Subcutaneous adipose tissue (tissue), 4 donors: Measurements from ENCODE around the gene IFITM10. TPM values are rescaled to one million over a fixed set of nuclear protein-coding genes. Genes with fewer than 3 reads are reported as not detected.

Experiments used
- total RNA-seq, 4 donors: library from RNA; depleted of rRNA; stranded (reverse); fragments of >200 nt; gene quantifications; one replicate each; pipeline ENCODE4 v1.1.0, GENCODE V29; 2016
- TF ChIP-seq, protein P1 (sequence below): fragments of 450-650 bp; IDR thresholded peaks from one replicate; pipeline ENCODE4 v1.5.1; 2016; ENCODE audit warnings: low read depth, mild to moderate bottlenecking, control low read depth, antibody characterized with exemption, moderate library complexity

The IFITM10 gene
- total RNA-seq, 4 donors from 2014 or later = 1.1 to 2.4 (median 1.3) TPM; not detected in 1

DNA sequence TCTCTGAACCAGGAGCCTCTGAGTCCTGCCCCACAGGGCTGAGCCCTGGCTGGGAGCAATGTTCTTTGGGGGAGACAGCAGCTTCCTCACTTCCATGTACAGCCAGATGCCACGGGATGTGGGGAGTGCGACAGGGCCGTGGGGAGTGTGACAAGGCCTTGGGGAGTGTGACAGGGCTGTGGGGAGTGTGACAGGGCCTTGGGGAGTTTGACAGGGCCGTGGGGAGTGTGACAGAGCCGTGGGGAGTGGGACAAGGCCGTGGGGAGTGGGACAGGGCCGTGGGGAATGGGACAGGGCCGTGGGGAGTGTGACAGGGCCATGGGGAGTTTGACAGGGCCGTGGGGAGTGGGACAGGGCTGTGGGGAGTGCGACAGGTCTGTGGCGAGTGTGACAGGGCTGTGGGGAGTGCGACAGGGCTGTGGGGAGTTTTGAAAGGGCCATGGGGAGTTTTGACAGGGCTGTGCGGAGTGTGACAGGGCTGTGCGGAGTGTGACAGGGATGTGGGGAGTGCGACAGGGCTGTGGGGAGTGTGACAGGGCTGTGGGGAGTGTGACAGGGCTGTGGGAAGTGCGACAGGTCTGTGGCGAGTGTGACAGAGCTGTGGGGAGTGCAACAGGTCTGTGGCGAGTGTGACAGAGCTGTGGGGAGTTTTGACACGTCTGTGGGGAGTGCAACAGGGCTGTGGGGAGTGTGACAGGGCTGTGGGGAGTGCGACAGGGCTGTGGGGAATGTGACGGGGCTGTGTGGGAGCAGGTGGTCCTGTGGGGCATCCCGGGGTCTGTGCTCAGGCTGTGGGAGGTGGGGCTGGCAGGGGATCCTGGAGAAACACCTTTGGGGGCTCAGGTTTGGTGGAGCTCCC lies 60.0 kb downstream of the IFITM10 start:
- TF ChIP-seq, protein P1, sequence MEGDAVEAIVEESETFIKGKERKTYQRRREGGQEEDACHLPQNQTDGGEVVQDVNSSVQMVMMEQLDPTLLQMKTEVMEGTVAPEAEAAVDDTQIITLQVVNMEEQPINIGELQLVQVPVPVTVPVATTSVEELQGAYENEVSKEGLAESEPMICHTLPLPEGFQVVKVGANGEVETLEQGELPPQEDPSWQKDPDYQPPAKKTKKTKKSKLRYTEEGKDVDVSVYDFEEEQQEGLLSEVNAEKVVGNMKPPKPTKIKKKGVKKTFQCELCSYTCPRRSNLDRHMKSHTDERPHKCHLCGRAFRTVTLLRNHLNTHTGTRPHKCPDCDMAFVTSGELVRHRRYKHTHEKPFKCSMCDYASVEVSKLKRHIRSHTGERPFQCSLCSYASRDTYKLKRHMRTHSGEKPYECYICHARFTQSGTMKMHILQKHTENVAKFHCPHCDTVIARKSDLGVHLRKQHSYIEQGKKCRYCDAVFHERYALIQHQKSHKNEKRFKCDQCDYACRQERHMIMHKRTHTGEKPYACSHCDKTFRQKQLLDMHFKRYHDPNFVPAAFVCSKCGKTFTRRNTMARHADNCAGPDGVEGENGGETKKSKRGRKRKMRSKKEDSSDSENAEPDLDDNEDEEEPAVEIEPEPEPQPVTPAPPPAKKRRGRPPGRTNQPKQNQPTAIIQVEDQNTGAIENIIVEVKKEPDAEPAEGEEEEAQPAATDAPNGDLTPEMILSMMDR = no peak

Other genes with a start within 250 kb of the IFITM10 start
- gene DUSP8, start 178.3 kb downstream of the IFITM10 start, total RNA-seq = 1 to 10 TPM in 2 of 4 donors, under 1 TPM in 2; 0.22 to 2.3 (median 0.74) TPM
- not detected for gene KRTAP5-1, start 165.3 kb downstream of the IFITM10 start, total RNA-seq
- not detected for gene KRTAP5-2, start 152.3 kb downstream of the IFITM10 start, total RNA-seq
- gene KRTAP5-3, start 142.1 kb downstream of the IFITM10 start, total RNA-seq = not detected
- not detected for gene KRTAP5-4, start 128.5 kb downstream of the IFITM10 start, total RNA-seq
- not detected for gene KRTAP5-5, start 120.8 kb downstream of the IFITM10 start, total RNA-seq
- gene KRTAP5-6, start 53.4 kb downstream of the IFITM10 start, total RNA-seq = not detected
- 1,000 to 10,000 TPM in 1 of 4 donors, 100 to 1,000 TPM in 3; 387 to 1,776 (median 548) TPM for gene CTSD, start 13.3 kb upstream of the IFITM10 start, total RNA-seq
- not detected for gene SYT8, start 84.4 kb upstream of the IFITM10 start, total RNA-seq
- 10 to 100 TPM in 1 of 4 donors, 1 to 10 TPM in 1, not detected in 2; 1.8 to 12.6 TPM for gene TNNI2, start 88.4 kb upstream of the IFITM10 start, total RNA-seq
- gene LSP1, start 102.5 kb upstream of the IFITM10 start, total RNA-seq = 100 to 1,000 TPM in 2 of 4 donors, 10 to 100 TPM in 2; 15.8 to 196 (median 73.4) TPM
- not detected for gene PRR33, start 141.3 kb upstream of the IFITM10 start, total RNA-seq
- gene TNNT3, start 169.1 kb upstream of the IFITM10 start, total RNA-seq = 10 to 100 TPM in 2 of 4 donors, 1 to 10 TPM in 2; 7.7 to 29.0 (median 10.2) TPM
- 100 to 1,000 TPM; 113 to 142 (median 116) TPM for gene MRPL23, start 196.7 kb upstream of the IFITM10 start, total RNA-seq
- gene H19, start 247.2 kb upstream of the IFITM10 start, total RNA-seq = 100 to 1,000 TPM in 3 of 4 donors, 10 to 100 TPM in 1; 47.1 to 338 (median 137) TPM